Urinary bladder (tissue), 2 donors: ENCODE results near the gene SPANXD. TPM values are rescaled to one million over a fixed set of nuclear protein-coding genes. Genes with fewer than 3 reads are reported as not detected.

ENCODE experiments used
- polyA plus RNA-seq: library from polyadenylated mRNA; stranded (reverse); fragments of 200-250 nt; gene quantifications from one replicate; pipeline ENCODE4 v1.2.3, GENCODE V29; 2013
- total RNA-seq: library from RNA; depleted of rRNA; stranded (reverse); fragments of >200 nt; gene quantifications from one replicate; pipeline ENCODE4 v1.2.3, GENCODE V29; 2014
- donor health status: healthy.

SPANXD gene
- total and polyA plus RNA-seq, 2 donors = not detected

Other genes starting within 250 kb of the SPANXD start
- gene SPANXA1, start 114.0 kb downstream of the SPANXD start, total RNA-seq = not detected
- not detected for gene SPANXA1, start 114.0 kb downstream of the SPANXD start, polyA plus RNA-seq
- not detected for gene SPANXA2, start 109.0 kb downstream of the SPANXD start, total RNA-seq
- not detected for gene SPANXA2, start 109.0 kb downstream of the SPANXD start, polyA plus RNA-seq
- not detected for gene MAGEC3, start 139.6 kb upstream of the SPANXD start, total RNA-seq
- not detected for gene MAGEC3, start 139.6 kb upstream of the SPANXD start, polyA plus RNA-seq
- not detected for gene MAGEC1, start 205.2 kb upstream of the SPANXD start, total RNA-seq
- not detected for gene MAGEC1, start 205.2 kb upstream of the SPANXD start, polyA plus RNA-seq